T-helper 9 cell (primary cell): ENCODE measurements around the gene TGFBR3.

Source experiments
- DNase-seq: peaks from one replicate; pipeline ENCODE4 v3.0.0-alpha.2; 2020

The TGFBR3 gene

GRCh38 chr1:91777196-91777595 is 108.8 kb downstream of the TGFBR3 start:
- no peak for DNase-seq

- no peak for DNase-seq
Observed at GRCh38 chr1:91776068-91776794, 109.7 kb downstream of the TGFBR3 start.

- no peak for DNase-seq
Observed at GRCh38 chr1:91775227-91775626, 110.7 kb downstream of the TGFBR3 start.

GRCh38 chr1:91774520-91775203 is 111.3 kb downstream of the TGFBR3 start:
- DNase-seq, result no peak

- DNase-seq, result no peak
Observed at GRCh38 chr1:91771717-91772116, 114.2 kb downstream of the TGFBR3 start.

GRCh38 chr1:91770667-91771268 is 115.2 kb downstream of the TGFBR3 start:
- no peak for DNase-seq

GRCh38 chr1:91769742-91770141 is 116.2 kb downstream of the TGFBR3 start:
- DNase-seq, result no peak

GRCh38 chr1:91768786-91769725 is 116.9 kb downstream of the TGFBR3 start:
- no peak for DNase-seq

- DNase-seq, result no peak
Observed at GRCh38 chr1:91768120-91768519, 117.8 kb downstream of the TGFBR3 start.

- no peak for DNase-seq
Observed at GRCh38 chr1:91766883-91767282, 119.1 kb downstream of the TGFBR3 start.

GRCh38 chr1:91765880-91766443 is 120.0 kb downstream of the TGFBR3 start:
- DNase-seq, result no peak

GRCh38 chr1:91765293-91765692 is 120.7 kb downstream of the TGFBR3 start:
- DNase-seq, result no peak

- DNase-seq, result no peak
Observed at GRCh38 chr1:91764471-91765115, 121.4 kb downstream of the TGFBR3 start.

GRCh38 chr1:91763252-91763651 is 122.7 kb downstream of the TGFBR3 start:
- no peak for DNase-seq

- no peak for DNase-seq
Observed at GRCh38 chr1:91761295-91761721, 124.6 kb downstream of the TGFBR3 start.

GRCh38 chr1:91760512-91760911 is 125.4 kb downstream of the TGFBR3 start:
- DNase-seq, result no peak

GRCh38 chr1:91759076-91759475 is 126.9 kb downstream of the TGFBR3 start:
- DNase-seq, result no peak

GRCh38 chr1:91757763-91758460 is 128.0 kb downstream of the TGFBR3 start:
- DNase-seq, result no peak

- DNase-seq, result no peak
Observed at GRCh38 chr1:91755702-91756287, 130.2 kb downstream of the TGFBR3 start.

GRCh38 chr1:91754816-91755580 is 131.0 kb downstream of the TGFBR3 start:
- DNase-seq, result no peak
